T-helper 2 cell treated with Interferon-gamma antibody and Interleukin-4, amounts not matched to agents 5 μg/mL and 100 μg/mL, for 36 hours (primary cell): ENCODE measurements around the gene SLC39A8.
"Not testable (repeated sequence)": the region's sequence is repeated elsewhere in the genome, so short reads cannot be mapped to it uniquely, and the experiment has no call there.

Source experiments
- DNase-seq: peaks from one replicate; pipeline ENCODE4 v3.0.0; 2021; ENCODE audit warnings: low spot score
- H3K27ac Mint-ChIP-seq: one replicate; pipeline ENCODE4 v1.8.0; 2021; ENCODE audit warnings: mild to moderate bottlenecking, mixed read lengths
- H3K27me3 Mint-ChIP-seq: one replicate; pipeline ENCODE4 v1.8.0; 2021; ENCODE audit warnings: low read depth, mixed read lengths
- H3K36me3 Mint-ChIP-seq: one replicate; pipeline ENCODE4 v1.8.0; 2021; ENCODE audit warnings: low read depth, mixed read lengths
- H3K4me1 Mint-ChIP-seq: one replicate; pipeline ENCODE4 v1.8.0; 2021; ENCODE audit warnings: low read depth, mixed read lengths
- H3K4me3 Mint-ChIP-seq: one replicate; pipeline ENCODE4 v1.8.0; 2022; ENCODE audit warnings: mild to moderate bottlenecking, moderate library complexity, mixed read lengths
- H3K9me3 Mint-ChIP-seq: one replicate; pipeline ENCODE4 v1.8.0; 2021; ENCODE audit warnings: mixed read lengths

The SLC39A8 gene

DNA sequence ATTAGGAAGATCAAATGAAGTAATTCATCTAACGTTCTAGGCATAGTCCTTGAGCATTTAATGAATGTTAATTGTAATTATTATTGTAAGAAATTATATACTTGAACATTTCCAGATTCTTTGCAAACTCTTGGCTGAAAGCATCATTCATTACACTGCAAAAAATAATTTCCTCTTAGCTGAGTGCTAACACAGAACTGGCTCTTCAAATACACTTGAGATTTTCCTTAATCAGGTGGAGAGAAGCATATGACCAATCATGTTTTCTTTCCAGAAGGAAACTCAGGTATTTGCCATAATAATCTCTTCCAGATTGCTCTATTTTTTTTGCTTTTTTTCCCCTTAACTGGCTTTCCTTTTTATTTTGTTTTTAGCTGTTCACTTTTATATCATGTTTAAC lies 42.5 kb downstream of the SLC39A8 start:
- H3K36me3 Mint-ChIP-seq: peaks cover 37% of the 10 kb centered on the region
- H3K4me1 Mint-ChIP-seq: peaks cover 8% of the 10 kb centered on the region
- H3K27me3 Mint-ChIP-seq: no peaks in the 10 kb centered on the region
- H3K9me3 Mint-ChIP-seq: no peaks in the 10 kb centered on the region
- no peak overlapping the region for H3K27ac Mint-ChIP-seq
- no peak overlapping the region for H3K4me3 Mint-ChIP-seq
- no peak for DNase-seq

DNA sequence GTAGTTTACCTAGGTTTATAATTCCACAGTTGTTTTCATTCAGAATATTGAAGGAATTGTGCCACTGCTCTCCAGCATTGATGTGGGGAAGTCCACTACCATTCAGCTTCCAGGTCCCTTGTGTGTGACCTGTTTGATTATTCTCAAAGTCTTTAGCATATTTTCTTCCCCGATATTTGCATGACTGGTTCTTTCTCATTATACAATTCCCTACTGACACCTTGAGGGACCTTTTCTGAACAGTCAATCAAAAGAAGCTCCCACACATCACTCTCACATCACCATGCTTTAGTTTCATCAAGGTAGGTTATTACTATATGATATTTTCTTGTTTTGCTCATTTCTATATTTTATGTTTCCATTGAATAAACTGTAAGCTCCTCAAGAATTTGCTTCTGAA lies 44.1 kb downstream of the SLC39A8 start:
- Mint-ChIP-seq H3K9me3 (no peaks in the 10 kb centered on the region), H3K36me3 (peaks cover 44% of the 10 kb centered on the region), H3K27ac (no peak overlapping the region), H3K4me1 (peaks cover 3% of the 10 kb centered on the region), H3K4me3 (no peak overlapping the region), H3K27me3 (no peaks in the 10 kb centered on the region)
- no peak for DNase-seq

DNA sequence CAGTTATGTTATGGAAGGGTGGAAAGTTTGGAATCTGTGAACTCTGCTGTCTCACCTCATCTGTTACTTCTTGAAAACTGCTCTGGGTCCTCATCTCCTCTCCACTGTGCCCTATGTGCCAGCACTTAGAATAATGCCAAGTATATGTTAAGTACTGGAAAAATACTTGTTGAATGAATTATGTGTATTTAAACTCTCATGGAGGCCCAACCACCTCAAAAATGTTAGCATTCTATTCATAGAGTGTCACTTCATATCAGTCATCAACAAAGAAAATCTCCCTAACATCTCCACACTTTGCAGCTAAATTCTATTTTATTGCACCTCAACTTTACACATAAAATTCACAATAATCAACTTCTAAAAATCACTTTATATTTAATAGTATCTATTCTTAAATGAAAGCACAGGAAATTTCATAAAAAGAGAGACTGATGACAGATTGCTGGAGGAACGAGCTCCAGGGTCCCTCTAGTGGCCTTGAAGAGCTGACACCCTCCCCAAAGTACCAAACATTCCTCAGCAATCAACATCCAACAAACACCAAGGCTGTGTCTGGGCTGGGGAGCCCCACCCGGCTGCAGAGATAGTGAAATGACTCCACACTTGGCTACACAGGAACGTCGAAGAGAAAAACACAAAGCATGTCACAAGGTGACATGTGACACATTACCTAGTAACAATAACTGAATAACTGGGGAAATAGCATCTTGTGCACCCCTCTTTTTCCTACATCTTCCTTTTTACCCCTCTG lies 45.8 kb downstream of the SLC39A8 start:
- Mint-ChIP-seq H3K9me3 (no peaks in the 10 kb centered on the region), H3K4me3 (no peak overlapping the region), H3K36me3 (peaks cover 42% of the 10 kb centered on the region), H3K27me3 (no peaks in the 10 kb centered on the region), H3K4me1 (peaks cover 3% of the 10 kb centered on the region), H3K27ac (peak overlapping the region; percentile 74)
- DNase-seq: no peak

DNA sequence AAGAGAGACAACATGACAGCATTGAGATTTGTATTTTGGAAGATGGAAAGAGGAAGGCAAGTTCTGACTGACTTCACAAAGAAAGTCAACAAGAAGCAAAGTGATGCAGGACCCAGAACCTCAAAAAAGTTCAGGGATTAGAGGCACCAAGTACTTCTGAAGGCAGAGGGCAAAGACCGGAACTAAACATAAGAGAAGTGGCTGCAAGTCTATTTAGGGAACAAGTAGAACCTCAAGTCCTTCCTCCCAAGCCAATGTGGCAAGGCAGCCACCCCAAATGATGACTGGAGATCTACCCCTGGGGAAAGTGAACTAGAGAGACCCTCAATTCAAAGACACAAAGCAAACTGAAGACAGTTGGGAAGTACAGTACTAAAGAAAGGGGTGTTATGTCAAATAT lies 46.6 kb downstream of the SLC39A8 start:
- peaks cover 3% of the 10 kb centered on the region for H3K4me1 Mint-ChIP-seq
- no peaks in the 10 kb centered on the region for H3K27me3 Mint-ChIP-seq
- H3K36me3 Mint-ChIP-seq: peaks cover 41% of the 10 kb centered on the region
- no peak overlapping the region for H3K27ac Mint-ChIP-seq
- no peak for DNase-seq
- no peak overlapping the region for H3K4me3 Mint-ChIP-seq
- H3K9me3 Mint-ChIP-seq: no peaks in the 10 kb centered on the region

DNA sequence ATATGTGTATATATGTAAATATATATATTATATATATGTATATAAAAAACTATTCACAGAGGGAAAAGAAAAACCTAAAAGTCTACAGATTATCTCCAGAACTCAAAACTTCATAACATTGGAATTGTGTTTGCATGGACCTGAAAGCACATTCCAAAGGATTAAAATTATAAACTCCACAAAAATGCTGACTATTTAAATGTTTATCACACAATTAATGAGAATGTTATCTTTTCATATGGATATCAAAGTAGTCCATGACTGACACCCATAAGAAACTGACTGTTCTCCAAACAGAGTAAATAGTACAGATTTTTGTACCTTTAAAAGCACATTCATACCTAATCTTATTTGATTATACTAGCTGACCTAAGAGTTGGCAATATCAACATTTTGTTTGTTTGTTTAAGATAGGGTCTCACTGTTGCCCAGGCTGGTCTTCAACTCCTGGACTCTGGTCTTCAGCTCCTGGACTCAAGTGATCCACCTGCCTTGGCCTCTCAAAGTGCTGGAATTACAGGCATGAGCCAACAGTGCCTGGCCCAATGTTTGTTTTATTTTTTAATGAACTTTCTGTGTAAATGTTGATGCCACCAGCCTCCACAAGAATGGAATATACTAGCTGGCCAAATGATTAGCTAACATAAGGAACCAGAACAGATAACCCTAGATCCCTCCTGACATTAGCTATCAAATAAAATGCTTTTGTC lies 50.0 kb downstream of the SLC39A8 start:
- no peak overlapping the region for H3K4me3 Mint-ChIP-seq
- H3K36me3 Mint-ChIP-seq: peaks cover 50% of the 10 kb centered on the region
- H3K27ac Mint-ChIP-seq: no peak overlapping the region
- no peaks in the 10 kb centered on the region for H3K27me3 Mint-ChIP-seq
- no peaks in the 10 kb centered on the region for H3K9me3 Mint-ChIP-seq
- DNase-seq: no peak
- peaks cover 3% of the 10 kb centered on the region for H3K4me1 Mint-ChIP-seq

DNA sequence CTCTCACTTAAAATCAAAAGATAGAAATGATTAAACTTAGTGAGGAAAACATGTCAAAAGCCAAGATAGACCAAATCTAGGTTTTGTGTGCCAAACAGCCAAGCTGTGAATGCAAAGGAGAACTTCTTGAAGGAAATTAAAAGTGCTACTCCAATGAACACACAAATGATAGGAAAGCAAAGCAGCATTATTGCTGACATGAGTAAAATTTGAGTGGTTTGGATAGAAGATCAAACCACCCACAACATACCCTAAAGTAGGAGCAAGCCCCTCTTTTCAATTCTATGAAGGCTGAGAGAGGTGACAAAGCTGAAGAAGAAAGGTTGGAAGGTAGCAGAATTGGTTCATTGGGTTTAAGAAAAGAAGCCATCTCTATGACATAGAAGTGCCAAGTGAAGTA lies 56.8 kb downstream of the SLC39A8 start:
- H3K36me3 Mint-ChIP-seq: peaks cover 37% of the 10 kb centered on the region
- DNase-seq: no peak
- H3K27ac Mint-ChIP-seq: no peak overlapping the region
- peaks cover 1% of the 10 kb centered on the region for H3K4me1 Mint-ChIP-seq
- H3K9me3 Mint-ChIP-seq: no peaks in the 10 kb centered on the region
- H3K27me3 Mint-ChIP-seq: no peaks in the 10 kb centered on the region
- H3K4me3 Mint-ChIP-seq: no peak overlapping the region

DNA sequence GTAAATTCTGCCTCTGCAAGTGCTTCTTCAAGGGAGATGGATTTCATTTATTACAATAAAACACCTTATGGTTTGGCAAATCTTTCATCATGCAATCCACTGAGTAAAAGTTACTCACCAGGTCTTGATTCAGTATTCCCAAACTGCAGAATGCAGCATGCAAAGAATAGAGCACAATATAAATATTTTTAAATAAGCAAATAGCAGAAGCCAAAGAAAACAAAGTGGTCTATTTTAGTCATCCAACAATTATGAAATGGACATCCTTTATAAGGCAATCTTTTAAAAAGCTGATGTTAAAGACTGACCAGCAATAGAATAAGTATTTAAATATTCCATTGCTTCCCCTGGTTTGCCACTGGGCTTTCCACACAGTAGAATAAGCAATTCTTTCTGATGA lies 59.5 kb downstream of the SLC39A8 start:
- Mint-ChIP-seq H3K27me3 (no peaks in the 10 kb centered on the region), H3K4me3 (no peak overlapping the region), H3K4me1 (peaks cover 6% of the 10 kb centered on the region), H3K27ac (no peak overlapping the region), H3K9me3 (no peaks in the 10 kb centered on the region), H3K36me3 (peaks cover 38% of the 10 kb centered on the region)
- DNase-seq: no peak

DNA sequence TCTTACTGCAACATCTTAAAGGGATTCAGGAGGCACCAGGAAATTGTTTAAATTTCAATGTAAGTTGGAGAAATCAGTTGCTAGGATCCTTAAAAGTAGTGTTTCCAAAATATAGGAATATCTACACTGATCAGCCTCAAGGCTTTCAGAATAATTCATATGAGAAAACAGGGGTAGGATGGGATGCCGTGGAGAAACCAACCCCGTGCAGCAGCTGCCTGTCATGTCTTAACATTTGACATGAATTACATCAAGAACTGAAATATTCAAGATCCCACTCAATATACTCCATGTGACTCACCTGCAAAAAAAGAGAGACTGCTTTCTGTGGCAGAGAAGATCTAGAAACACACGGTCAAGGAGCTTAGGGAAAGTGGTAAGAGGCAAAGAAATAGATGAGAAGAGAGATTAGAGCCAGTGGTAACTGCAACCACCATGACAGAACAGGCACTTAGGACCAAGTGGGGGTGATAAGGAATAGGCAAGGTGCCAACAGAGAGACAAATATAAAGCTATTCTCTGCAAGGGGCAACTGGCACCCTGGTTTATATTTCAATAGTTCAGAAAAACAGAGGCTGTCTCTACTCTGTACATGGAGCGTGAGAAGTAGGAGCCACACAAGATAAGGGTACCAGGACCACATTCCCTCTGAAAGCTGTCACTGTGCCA lies 64.0 kb downstream of the SLC39A8 start:
- Mint-ChIP-seq H3K27ac (no peak overlapping the region), H3K36me3 (peaks cover 53% of the 10 kb centered on the region), H3K4me1 (peaks cover 9% of the 10 kb centered on the region), H3K9me3 (peaks cover 14% of the 10 kb centered on the region), H3K27me3 (no peaks in the 10 kb centered on the region), H3K4me3 (no peak overlapping the region)
- DNase-seq: no peak

DNA sequence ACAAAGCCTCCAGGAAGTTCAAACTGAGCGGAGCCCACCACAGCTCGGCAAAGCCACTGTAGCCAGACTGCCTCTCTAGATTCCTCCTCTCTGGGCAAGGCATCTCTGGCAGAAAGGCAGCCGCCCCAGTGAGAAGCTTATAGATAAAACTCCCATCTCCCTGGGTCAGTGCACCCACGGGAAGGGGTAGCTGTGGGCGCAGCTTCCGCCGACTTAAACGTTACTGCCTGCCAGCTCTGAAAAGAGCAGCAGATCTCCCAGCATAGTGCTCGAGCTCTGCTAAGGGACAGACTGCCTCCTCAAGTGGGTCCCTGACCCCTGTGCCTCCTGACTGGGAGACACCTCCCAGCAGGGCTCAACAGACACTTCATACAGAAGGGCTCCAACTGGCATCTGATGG lies 72.0 kb downstream of the SLC39A8 start:
- not testable (repeated sequence) for DNase-seq, H3K4me3 Mint-ChIP-seq, H3K27ac Mint-ChIP-seq, H3K4me1 Mint-ChIP-seq, H3K27me3 Mint-ChIP-seq
- Mint-ChIP-seq H3K9me3 (peaks cover 15% of the 10 kb centered on the region), H3K36me3 (peaks cover 52% of the 10 kb centered on the region)

DNA sequence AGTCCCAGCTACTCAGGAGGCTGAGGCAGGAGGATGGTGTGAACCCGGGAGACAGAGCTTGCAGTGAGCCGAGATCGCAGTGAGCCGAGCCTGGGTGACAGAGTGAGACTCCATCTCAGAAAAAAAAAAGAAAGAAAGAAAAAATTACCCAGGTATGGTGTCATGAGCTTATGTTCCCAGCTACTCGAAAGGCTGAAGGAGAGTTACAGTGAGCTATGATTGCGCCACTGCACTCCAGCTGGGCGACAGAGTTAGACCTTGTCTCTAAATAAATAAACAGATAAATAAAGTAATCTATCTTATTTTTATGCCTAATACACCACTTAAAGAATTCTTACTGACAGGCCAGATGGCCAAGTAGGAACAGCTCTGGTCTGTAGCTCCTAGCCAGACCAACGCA lies 73.0 kb downstream of the SLC39A8 start:
- peaks cover 15% of the 10 kb centered on the region for H3K9me3 Mint-ChIP-seq
- no peak overlapping the region for H3K4me3 Mint-ChIP-seq
- H3K27ac Mint-ChIP-seq: no peak overlapping the region
- H3K27me3 Mint-ChIP-seq: no peaks in the 10 kb centered on the region
- DNase-seq: no peak
- peaks cover 52% of the 10 kb centered on the region for H3K36me3 Mint-ChIP-seq
- peaks cover 7% of the 10 kb centered on the region for H3K4me1 Mint-ChIP-seq

DNA sequence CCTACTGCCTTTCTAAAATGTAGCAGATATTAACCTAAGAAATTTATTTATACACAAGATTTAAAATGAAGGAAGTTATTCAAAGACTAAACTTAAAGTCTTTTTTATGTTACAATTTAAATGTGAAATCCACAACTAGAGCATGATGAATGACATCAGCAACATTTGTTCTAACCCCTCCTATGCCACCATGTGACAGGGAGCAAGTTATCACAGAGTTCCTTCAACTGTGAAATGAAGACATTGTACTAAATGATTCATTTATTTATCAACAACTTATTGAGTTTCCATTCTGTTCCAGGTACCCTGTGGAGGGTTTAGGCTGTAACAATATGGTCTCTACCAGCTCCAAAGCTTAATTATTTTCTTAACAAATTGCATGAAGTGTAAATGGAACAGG lies 76.9 kb downstream of the SLC39A8 start:
- no peak overlapping the region for H3K4me3 Mint-ChIP-seq
- no peak overlapping the region for H3K27ac Mint-ChIP-seq
- no peak for DNase-seq
- H3K9me3 Mint-ChIP-seq: no peaks in the 10 kb centered on the region
- H3K4me1 Mint-ChIP-seq: peaks cover 16% of the 10 kb centered on the region
- H3K27me3 Mint-ChIP-seq: no peaks in the 10 kb centered on the region
- peaks cover 39% of the 10 kb centered on the region for H3K36me3 Mint-ChIP-seq

DNA sequence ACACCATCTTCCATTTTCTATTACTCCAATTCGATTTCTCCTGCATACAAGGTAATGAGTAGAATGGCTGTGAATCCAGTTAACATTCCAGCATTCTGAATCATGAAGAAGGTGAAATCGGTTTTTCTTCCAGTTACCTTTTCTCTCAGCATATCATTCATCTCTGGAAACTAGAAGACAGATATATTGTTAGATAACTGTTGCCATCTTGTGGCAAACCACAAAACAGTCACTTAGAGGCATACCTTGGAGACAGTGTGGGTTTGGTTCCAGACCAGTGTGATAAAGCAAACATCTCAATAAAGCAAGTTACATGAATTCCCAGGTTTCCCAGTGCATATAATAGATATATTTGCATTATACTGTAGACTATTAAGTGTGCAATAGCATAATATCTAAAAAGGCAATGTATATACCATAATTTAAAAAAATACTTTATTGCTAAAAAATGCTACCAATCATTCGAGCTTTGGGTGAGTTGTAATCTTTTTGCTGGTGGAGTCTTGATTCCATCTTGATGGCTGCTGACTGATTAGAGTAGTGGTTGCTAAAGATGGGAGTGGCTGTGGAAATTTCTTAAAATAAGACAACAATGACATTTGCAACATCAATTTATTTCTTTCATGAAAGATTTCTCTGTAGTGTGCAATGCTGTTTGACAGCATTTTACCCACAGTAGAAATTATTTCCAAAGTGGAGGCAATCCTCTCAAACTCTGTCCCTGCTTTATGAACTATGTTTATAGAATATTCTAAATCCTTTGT lies 82.1 kb downstream of the SLC39A8 start:
- peaks cover 38% of the 10 kb centered on the region for H3K36me3 Mint-ChIP-seq
- peak overlapping the region; percentile 58 for H3K4me3 Mint-ChIP-seq
- no peaks in the 10 kb centered on the region for H3K27me3 Mint-ChIP-seq
- peak; percentile 12 for DNase-seq
- H3K9me3 Mint-ChIP-seq: no peaks in the 10 kb centered on the region
- peaks cover 19% of the 10 kb centered on the region for H3K4me1 Mint-ChIP-seq
- H3K27ac Mint-ChIP-seq: no peak overlapping the region

DNA sequence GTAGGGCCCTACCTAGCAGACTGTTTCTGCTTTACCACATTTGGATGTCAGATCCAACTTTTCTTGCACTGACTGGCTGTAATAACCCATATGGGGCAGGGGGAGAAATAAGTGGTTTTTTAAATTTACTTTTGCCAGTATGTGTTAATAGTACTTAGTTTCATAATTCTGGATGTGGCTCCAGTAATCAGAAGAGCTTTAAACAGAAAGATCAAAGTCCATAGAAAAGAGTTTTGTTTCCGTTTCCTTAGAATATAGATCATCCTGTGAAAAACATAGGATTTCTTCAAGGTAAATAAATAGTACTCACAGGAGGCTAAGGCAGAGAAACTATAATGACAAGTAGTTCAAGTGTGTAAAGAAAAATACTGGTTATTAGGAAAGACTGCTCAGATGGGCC lies 85.6 kb downstream of the SLC39A8 start:
- Mint-ChIP-seq H3K4me3 (no peak overlapping the region), H3K4me1 (peaks cover 14% of the 10 kb centered on the region), H3K27ac (no peak overlapping the region), H3K27me3 (no peaks in the 10 kb centered on the region), H3K36me3 (peaks cover 17% of the 10 kb centered on the region), H3K9me3 (no peaks in the 10 kb centered on the region)
- no peak for DNase-seq

DNA sequence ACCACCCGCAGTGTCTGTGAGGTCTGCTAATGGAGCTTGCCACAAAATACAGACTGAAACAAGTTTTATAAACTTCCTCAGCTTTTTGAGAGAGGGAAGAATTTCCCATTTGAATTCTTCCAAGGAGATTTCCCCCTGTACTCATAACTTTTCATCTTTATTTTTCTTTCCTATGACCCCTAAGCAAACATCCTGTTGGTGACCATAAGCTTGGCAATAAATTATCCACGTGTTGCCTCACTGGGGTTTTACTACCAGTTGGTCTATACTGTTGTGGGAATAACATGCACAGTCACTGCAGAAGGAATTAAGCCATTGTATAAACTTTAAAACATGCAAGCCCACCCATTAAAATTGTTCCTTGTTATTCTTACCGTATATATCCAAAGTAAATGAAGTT lies 86.2 kb downstream of the SLC39A8 start:
- no peak overlapping the region for H3K27ac Mint-ChIP-seq
- H3K4me3 Mint-ChIP-seq: no peak overlapping the region
- H3K36me3 Mint-ChIP-seq: peaks cover 16% of the 10 kb centered on the region
- H3K27me3 Mint-ChIP-seq: no peaks in the 10 kb centered on the region
- no peaks in the 10 kb centered on the region for H3K9me3 Mint-ChIP-seq
- DNase-seq: no peak
- peaks cover 12% of the 10 kb centered on the region for H3K4me1 Mint-ChIP-seq
